ENCODE data around the gene FOXN4. TPM values are rescaled to one million over a fixed set of nuclear protein-coding genes. Genes with fewer than 3 reads are reported as not detected.

The FOXN4 gene
- total RNA-seq, 1 donor from 2014 or later: not detected

- TF ChIP-seq CTCF (IDR thresholded peaks at IDR 0.05): no peak
- peaks cover 4% of the 10 kb centered on the region for H3K27me3 ChIP-seq
- H3K9me3 ChIP-seq: no peaks in the 10 kb centered on the region
- no peak overlapping the region for H3K4me3 ChIP-seq
- intact Hi-C loops (cut with DNase I): no loop called here
- H3K4me1 ChIP-seq: no peaks in the 10 kb centered on the region
- no peak for DNase-seq (ENCODE audit: low spot score in 2 of 2)
- no peaks in the 10 kb centered on the region for H3K36me3 ChIP-seq
- H3K27ac ChIP-seq: no peak overlapping the region
These were observed 6.3 kb downstream of the FOXN4 start for GRCh38 chr12:109302770-109303169.

- no peak overlapping the region for H3K27ac ChIP-seq
- no peak overlapping the region for H3K4me3 ChIP-seq
- no peaks in the 10 kb centered on the region for H3K4me1 ChIP-seq
- TF ChIP-seq CTCF (IDR thresholded peaks at IDR 0.05): no peak
- no peak for DNase-seq (ENCODE audit: low spot score in 2 of 2)
- H3K27me3 ChIP-seq: peaks cover 4% of the 10 kb centered on the region
- no peaks in the 10 kb centered on the region for H3K9me3 ChIP-seq
- intact Hi-C loops (cut with DNase I): no loop called here
- H3K36me3 ChIP-seq: no peaks in the 10 kb centered on the region
These were observed 6.7 kb downstream of the FOXN4 start for GRCh38 chr12:109302358-109302757.

GRCh38 chr12:109301643-109302168, 7.4 kb downstream of the FOXN4 start:
- H3K4me1 ChIP-seq: no peaks in the 10 kb centered on the region
- no peak overlapping the region for H3K27ac ChIP-seq
- TF ChIP-seq CTCF (IDR thresholded peaks at IDR 0.05): no peak
- intact Hi-C loops (cut with DNase I): no loop called here
- no peak overlapping the region for H3K4me3 ChIP-seq
- H3K27me3 ChIP-seq: peaks cover under 1% of the 10 kb centered on the region
- H3K9me3 ChIP-seq: no peaks in the 10 kb centered on the region
- H3K36me3 ChIP-seq: no peaks in the 10 kb centered on the region
- DNase-seq (ENCODE audit: low spot score in 2 of 2): no peak

- intact Hi-C loops (cut with DNase I): no loop called here
- no peak overlapping the region for H3K27ac ChIP-seq
- H3K4me1 ChIP-seq: no peaks in the 10 kb centered on the region
- DNase-seq (ENCODE audit: low spot score in 2 of 2): no peak
- no peaks in the 10 kb centered on the region for H3K27me3 ChIP-seq
- H3K36me3 ChIP-seq: no peaks in the 10 kb centered on the region
- no peak for TF ChIP-seq CTCF (IDR thresholded peaks at IDR 0.05)
- H3K4me3 ChIP-seq: no peak overlapping the region
- H3K9me3 ChIP-seq: no peaks in the 10 kb centered on the region
These were observed 9.2 kb downstream of the FOXN4 start for GRCh38 chr12:109299849-109300248.

- no peak for TF ChIP-seq CTCF (IDR thresholded peaks at IDR 0.05)
- no peaks in the 10 kb centered on the region for H3K27me3 ChIP-seq
- H3K9me3 ChIP-seq: no peaks in the 10 kb centered on the region
- no peak for DNase-seq (ENCODE audit: low spot score in 2 of 2)
- H3K4me3 ChIP-seq: no peak overlapping the region
- intact Hi-C loops (cut with DNase I): no loop called here
- no peaks in the 10 kb centered on the region for H3K4me1 ChIP-seq
- H3K36me3 ChIP-seq: no peaks in the 10 kb centered on the region
- no peak overlapping the region for H3K27ac ChIP-seq
These were observed 12.7 kb downstream of the FOXN4 start for GRCh38 chr12:109296431-109296830.
